ENCODE data around the gene CCM2. TPM values are rescaled to one million over a fixed set of nuclear protein-coding genes. Genes with fewer than 3 reads are reported as not detected.
A peak's percentile ranks its signal among the peaks of the same experiment; 100 is the strongest.

CCM2 gene
- total RNA-seq, 3 donors from 2014 or later (not counting 1 experiment from before 2014, with no cell fraction given): 66.2 to 104 (median 97.5) TPM

GRCh38 chr7:45077579-45077978, 77.6 kb downstream of the CCM2 start:
- no peaks in the 10 kb centered on the region for H3K9me3 ChIP-seq (ENCODE audit: control insufficient read depth, insufficient read depth, low read length)

GRCh38 chr7:45078125-45078681, 78.2 kb downstream of the CCM2 start:
- Mint-ChIP-seq H3K9me3 (no peaks in the 10 kb centered on the region), H3K27me3 (ENCODE audit: low read depth in 2 of 2) (no peaks in the 10 kb centered on the region), H3K27ac (peak overlapping the region; percentile 56 to 70), H3K4me3 (peak overlapping the region; percentile 6), H3K36me3 (no peaks in the 10 kb centered on the region), H3K4me1 (peaks cover 38 to 69% of the 10 kb centered on the region in 2 donors)
- Histone ChIP-seq H3K9me3 (ENCODE audit: control insufficient read depth, insufficient read depth, low read length) (no peaks in the 10 kb centered on the region), H3K27ac (ENCODE audit: low read length) (no peak overlapping the region), H3K4me3 (ENCODE audit: low read length) (no peak overlapping the region), H3K4me1 (ENCODE audit: control insufficient read depth, insufficient read depth, low read length) (peaks cover 42% of the 10 kb centered on the region), H3K36me3 (ENCODE audit: control insufficient read depth, insufficient read depth, low read length) (peaks cover 48% of the 10 kb centered on the region), H3K27me3 (ENCODE audit: control insufficient read depth, insufficient read depth, low read length) (no peaks in the 10 kb centered on the region)
- intact Hi-C loops (cut with micrococcal nuclease): loop anchor here (5.0 to 10.0 kb wide), 2 partner anchors 53 to 59 kb away; no protein-coding TSS in a partner anchor
- DNase-seq (peak in 1 of 2 donors; percentile 27), ATAC-seq (no peak)
- 85% methylated on average over 8 of the region's 8 CpGs for WGBS (ENCODE audit: insufficient coverage)
- no peak for TF ChIP-seq CTCF (IDR thresholded peaks at IDR 0.05)

More at GRCh38 chr7:45077579-45077978, 77.6 kb downstream of the CCM2 start:
- peak overlapping the region; percentile 56 to 70 for H3K27ac Mint-ChIP-seq
- Histone ChIP-seq H3K4me3 (ENCODE audit: low read length) (no peak overlapping the region), H3K27me3 (ENCODE audit: control insufficient read depth, insufficient read depth, low read length) (no peaks in the 10 kb centered on the region), H3K36me3 (ENCODE audit: control insufficient read depth, insufficient read depth, low read length) (peaks cover 54% of the 10 kb centered on the region), H3K27ac (ENCODE audit: low read length) (no peak overlapping the region), H3K4me1 (ENCODE audit: control insufficient read depth, insufficient read depth, low read length) (peaks cover 48% of the 10 kb centered on the region)
- no peak for TF ChIP-seq CTCF (IDR thresholded peaks at IDR 0.05)
- 92% methylated on average over 9 of the region's 9 CpGs for WGBS (ENCODE audit: insufficient coverage)
- H3K27me3 Mint-ChIP-seq (ENCODE audit: low read depth in 2 of 2): no peaks in the 10 kb centered on the region
- H3K36me3 Mint-ChIP-seq: no peaks in the 10 kb centered on the region
- H3K4me1 Mint-ChIP-seq: peaks cover 45 to 76% of the 10 kb centered on the region in 2 donors
- ATAC-seq (no peak), DNase-seq (no peak)
- intact Hi-C loops (cut with micrococcal nuclease): loop anchor here (5.0 to 10.0 kb wide), 2 partner anchors 53 to 60 kb away; no protein-coding TSS in a partner anchor
- no peaks in the 10 kb centered on the region for H3K9me3 Mint-ChIP-seq
- H3K4me3 Mint-ChIP-seq: peak overlapping the region; percentile 40

- Histone ChIP-seq H3K4me3 (ENCODE audit: low read length) (no peak overlapping the region), H3K9me3 (ENCODE audit: control insufficient read depth, insufficient read depth, low read length) (no peaks in the 10 kb centered on the region), H3K27me3 (ENCODE audit: control insufficient read depth, insufficient read depth, low read length) (no peaks in the 10 kb centered on the region), H3K4me1 (ENCODE audit: control insufficient read depth, insufficient read depth, low read length) (peaks cover 20% of the 10 kb centered on the region), H3K36me3 (ENCODE audit: control insufficient read depth, insufficient read depth, low read length) (peaks cover 26% of the 10 kb centered on the region), H3K27ac (ENCODE audit: low read length) (no peak overlapping the region)
- 78% methylated on average over 17 of the region's 17 CpGs for WGBS (ENCODE audit: insufficient coverage)
- DNase-seq (peak in 1 of 2 donors; percentile 40), ATAC-seq (no peak)
- H3K27ac Mint-ChIP-seq: peak overlapping the region; percentile 16 to 70
- no peak for TF ChIP-seq CTCF (IDR thresholded peaks at IDR 0.05)
- no peaks in the 10 kb centered on the region for H3K36me3 Mint-ChIP-seq
- intact Hi-C loops (cut with micrococcal nuclease): no loop called here
- H3K4me3 Mint-ChIP-seq: no peak overlapping the region
- no peaks in the 10 kb centered on the region for H3K27me3 Mint-ChIP-seq (ENCODE audit: low read depth in 2 of 2)
- no peaks in the 10 kb centered on the region for H3K9me3 Mint-ChIP-seq
- peaks cover 19 to 47% of the 10 kb centered on the region in 2 donors for H3K4me1 Mint-ChIP-seq
These were observed 80.4 kb downstream of the CCM2 start for GRCh38 chr7:45080265-45080957.
